ENCODE data around the gene FXYD1.

FXYD1 gene

GRCh38 chr19:35093430-35093829 lies 45.2 kb upstream of the FXYD1 start:
- peaks cover 0 to 3% of the 10 kb centered on the region in 2 donors for H3K4me1 ChIP-seq (ENCODE audit: control insufficient read depth in 2 of 2, insufficient read depth in 1 of 2, low read depth in 1 of 2, low read length in 2 of 2)
- no peak overlapping the region for H2AFZ ChIP-seq (ENCODE audit: low read length)
- no peak overlapping the region for H2AK5ac ChIP-seq (ENCODE audit: low read depth, low read length)
- H3K79me1 ChIP-seq (ENCODE audit: low read depth, low read length): peaks cover 3% of the 10 kb centered on the region
- H2BK12ac ChIP-seq (ENCODE audit: low read length): no peak overlapping the region
- WGBS, 2 donors (ENCODE audit: extremely low coverage in 2 of 2, insufficient read length in 2 of 2, insufficient replicate concordance in 1 of 2): no CpG with 5 or more reads among the region's 5 CpGs
- no peak overlapping the region for H2BK5ac ChIP-seq (ENCODE audit: low read length)
- H3K9ac ChIP-seq (ENCODE audit: low read depth, low read length, poor library complexity): no peak overlapping the region
- H3K36me3 ChIP-seq (replicated peaks in 1 of 2; ENCODE audit: control insufficient read depth in 2 of 2, insufficient read depth in 2 of 2, low read length in 2 of 2): no peaks in the 10 kb centered on the region
- H3K27me3 ChIP-seq (ENCODE audit: control insufficient read depth in 3 of 3, insufficient read depth in 3 of 3, low read depth in 1 of 3, low read length in 3 of 3): peaks cover 0 to 5% (median 3%) of the 10 kb centered on the region in 3 experiments
- no peaks in the 10 kb centered on the region for H3K9me3 ChIP-seq (replicated peaks in 1 of 2; ENCODE audit: control insufficient read depth in 2 of 2, insufficient read depth in 1 of 2, low read depth in 1 of 2, low read length in 2 of 2)
- no peak overlapping the region for H3K4me2 ChIP-seq (ENCODE audit: insufficient read depth, low read length, poor library complexity, severe bottlenecking)
- H4K8ac ChIP-seq (ENCODE audit: low read depth, low read length): no peak overlapping the region
- no peak overlapping the region for H3K27ac ChIP-seq (replicated peaks; ENCODE audit: low read length)
- no peak overlapping the region for H3K4ac ChIP-seq (ENCODE audit: low read length)
- no peak overlapping the region for H3K14ac ChIP-seq (ENCODE audit: low read length)
- no peak overlapping the region for H3K4me3 ChIP-seq (ENCODE audit: low read length in 2 of 2)
- H3K23ac ChIP-seq (ENCODE audit: low read depth, low read length, poor library complexity): no peak overlapping the region
- H2BK15ac ChIP-seq (ENCODE audit: low read length): no peak overlapping the region
- no peak for DNase-seq (ENCODE audit: low spot score)
- H2BK120ac ChIP-seq (ENCODE audit: low read depth, low read length): no peak overlapping the region
- no peak overlapping the region for H4K91ac ChIP-seq (ENCODE audit: low read depth, low read length, poor library complexity)
- H3K18ac ChIP-seq (ENCODE audit: low read length): no peak overlapping the region

GRCh38 chr19:35093941-35094647 lies 44.5 kb upstream of the FXYD1 start:
- no peak overlapping the region for H3K4me3 ChIP-seq (ENCODE audit: low read length in 2 of 2)
- H2AFZ ChIP-seq (ENCODE audit: low read length): no peak overlapping the region
- H4K91ac ChIP-seq (ENCODE audit: low read depth, low read length, poor library complexity): no peak overlapping the region
- H3K27me3 ChIP-seq (ENCODE audit: control insufficient read depth in 3 of 3, insufficient read depth in 3 of 3, low read depth in 1 of 3, low read length in 3 of 3): peaks cover 0 to 5% (median 3%) of the 10 kb centered on the region in 3 experiments
- H2BK15ac ChIP-seq (ENCODE audit: low read length): no peak overlapping the region
- H2BK12ac ChIP-seq (ENCODE audit: low read length): no peak overlapping the region
- H2AK5ac ChIP-seq (ENCODE audit: low read depth, low read length): no peak overlapping the region
- peaks cover 0 to 3% of the 10 kb centered on the region in 2 donors for H3K4me1 ChIP-seq (ENCODE audit: control insufficient read depth in 2 of 2, insufficient read depth in 1 of 2, low read depth in 1 of 2, low read length in 2 of 2)
- no peak overlapping the region for H3K4me2 ChIP-seq (ENCODE audit: insufficient read depth, low read length, poor library complexity, severe bottlenecking)
- H4K8ac ChIP-seq (ENCODE audit: low read depth, low read length): no peak overlapping the region
- H3K36me3 ChIP-seq (replicated peaks in 1 of 2; ENCODE audit: control insufficient read depth in 2 of 2, insufficient read depth in 2 of 2, low read length in 2 of 2): no peaks in the 10 kb centered on the region
- no peak overlapping the region for H3K14ac ChIP-seq (ENCODE audit: low read length)
- no peak overlapping the region for H2BK5ac ChIP-seq (ENCODE audit: low read length)
- H3K27ac ChIP-seq (replicated peaks; ENCODE audit: low read length): no peak overlapping the region
- no peak overlapping the region for H2BK120ac ChIP-seq (ENCODE audit: low read depth, low read length)
- peak overlapping the region; percentile 30 for H3K9ac ChIP-seq (ENCODE audit: low read depth, low read length, poor library complexity)
- peak overlapping the region; percentile 31 for H3K23ac ChIP-seq (ENCODE audit: low read depth, low read length, poor library complexity)
- no peaks in the 10 kb centered on the region for H3K9me3 ChIP-seq (replicated peaks in 1 of 2; ENCODE audit: control insufficient read depth in 2 of 2, insufficient read depth in 1 of 2, low read depth in 1 of 2, low read length in 2 of 2)
- no peak overlapping the region for H3K4ac ChIP-seq (ENCODE audit: low read length)
- DNase-seq (ENCODE audit: low spot score): no peak
- H3K79me1 ChIP-seq (ENCODE audit: low read depth, low read length): peaks cover 3% of the 10 kb centered on the region
- H3K18ac ChIP-seq (ENCODE audit: low read length): peak overlapping the region; percentile 89
- no CpG with 5 or more reads among the region's 11 CpGs for WGBS, 2 donors (ENCODE audit: extremely low coverage in 2 of 2, insufficient read length in 2 of 2, insufficient replicate concordance in 1 of 2)

- H3K36me3 ChIP-seq (replicated peaks in 1 of 2; ENCODE audit: control insufficient read depth in 2 of 2, insufficient read depth in 2 of 2, low read length in 2 of 2): no peaks in the 10 kb centered on the region
- no peak overlapping the region for H3K9ac ChIP-seq (ENCODE audit: low read depth, low read length, poor library complexity)
- H3K4ac ChIP-seq (ENCODE audit: low read length): no peak overlapping the region
- H2AFZ ChIP-seq (ENCODE audit: low read length): no peak overlapping the region
- H3K27me3 ChIP-seq (ENCODE audit: control insufficient read depth in 3 of 3, insufficient read depth in 3 of 3, low read depth in 1 of 3, low read length in 3 of 3): peaks cover 0 to 5% (median 3%) of the 10 kb centered on the region in 3 experiments
- DNase-seq (ENCODE audit: low spot score): no peak
- H2BK120ac ChIP-seq (ENCODE audit: low read depth, low read length): no peak overlapping the region
- H2BK15ac ChIP-seq (ENCODE audit: low read length): no peak overlapping the region
- H3K4me2 ChIP-seq (ENCODE audit: insufficient read depth, low read length, poor library complexity, severe bottlenecking): no peak overlapping the region
- H3K23ac ChIP-seq (ENCODE audit: low read depth, low read length, poor library complexity): no peak overlapping the region
- peaks cover 0 to 3% of the 10 kb centered on the region in 2 donors for H3K4me1 ChIP-seq (ENCODE audit: control insufficient read depth in 2 of 2, insufficient read depth in 1 of 2, low read depth in 1 of 2, low read length in 2 of 2)
- H3K9me3 ChIP-seq (replicated peaks in 1 of 2; ENCODE audit: control insufficient read depth in 2 of 2, insufficient read depth in 1 of 2, low read depth in 1 of 2, low read length in 2 of 2): no peaks in the 10 kb centered on the region
- peaks cover 3% of the 10 kb centered on the region for H3K79me1 ChIP-seq (ENCODE audit: low read depth, low read length)
- no peak overlapping the region for H2BK5ac ChIP-seq (ENCODE audit: low read length)
- H2AK5ac ChIP-seq (ENCODE audit: low read depth, low read length): no peak overlapping the region
- no peak overlapping the region for H4K91ac ChIP-seq (ENCODE audit: low read depth, low read length, poor library complexity)
- H3K14ac ChIP-seq (ENCODE audit: low read length): no peak overlapping the region
- no peak overlapping the region for H3K18ac ChIP-seq (ENCODE audit: low read length)
- H3K27ac ChIP-seq (replicated peaks; ENCODE audit: low read length): no peak overlapping the region
- H4K8ac ChIP-seq (ENCODE audit: low read depth, low read length): no peak overlapping the region
- no peak overlapping the region for H2BK12ac ChIP-seq (ENCODE audit: low read length)
- WGBS, 2 donors (ENCODE audit: extremely low coverage in 2 of 2, insufficient read length in 2 of 2, insufficient replicate concordance in 1 of 2): no CpG with 5 or more reads among the region's 4 CpGs
- no peak overlapping the region for H3K4me3 ChIP-seq (ENCODE audit: low read length in 2 of 2)
Observed at GRCh38 chr19:35094656-35095055, 44.0 kb upstream of the FXYD1 start.

- Histone ChIP-seq H3K9ac (ENCODE audit: low read depth, low read length, poor library complexity) (no peak overlapping the region), H3K14ac (ENCODE audit: low read length) (no peak overlapping the region), H4K91ac (ENCODE audit: low read depth, low read length, poor library complexity) (no peak overlapping the region), H2BK5ac (ENCODE audit: low read length) (no peak overlapping the region), H2BK120ac (ENCODE audit: low read depth, low read length) (no peak overlapping the region), H2AK5ac (ENCODE audit: low read depth, low read length) (no peak overlapping the region), H3K27me3 (ENCODE audit: control insufficient read depth in 3 of 3, insufficient read depth in 3 of 3, low read depth in 1 of 3, low read length in 3 of 3) (peaks cover 0 to 2% (median 0%) of the 10 kb centered on the region in 3 experiments), H2BK15ac (ENCODE audit: low read length) (no peak overlapping the region), H3K27ac (replicated peaks; ENCODE audit: low read length) (no peak overlapping the region), H2AFZ (ENCODE audit: low read length) (no peak overlapping the region), H3K4ac (ENCODE audit: low read length) (no peak overlapping the region), H3K18ac (ENCODE audit: low read length) (no peak overlapping the region), H3K23ac (ENCODE audit: low read depth, low read length, poor library complexity) (no peak overlapping the region), H3K4me1 (ENCODE audit: control insufficient read depth in 2 of 2, insufficient read depth in 1 of 2, low read depth in 1 of 2, low read length in 2 of 2) (peaks cover 0 to 3% of the 10 kb centered on the region in 2 donors), H2BK12ac (ENCODE audit: low read length) (no peak overlapping the region), H3K4me2 (ENCODE audit: insufficient read depth, low read length, poor library complexity, severe bottlenecking) (no peak overlapping the region), H4K8ac (ENCODE audit: low read depth, low read length) (no peak overlapping the region), H3K79me1 (ENCODE audit: low read depth, low read length) (peaks cover 6% of the 10 kb centered on the region), H3K4me3 (ENCODE audit: low read length in 2 of 2) (no peak overlapping the region), H3K36me3 (replicated peaks in 1 of 2; ENCODE audit: control insufficient read depth in 2 of 2, insufficient read depth in 2 of 2, low read length in 2 of 2) (no peaks in the 10 kb centered on the region), H3K9me3 (replicated peaks in 1 of 2; ENCODE audit: control insufficient read depth in 2 of 2, insufficient read depth in 1 of 2, low read depth in 1 of 2, low read length in 2 of 2) (no peaks in the 10 kb centered on the region)
- DNase-seq (ENCODE audit: low spot score): no peak
- WGBS, 2 donors (ENCODE audit: extremely low coverage in 2 of 2, insufficient read length in 2 of 2, insufficient replicate concordance in 1 of 2): no CpG with 5 or more reads among the region's 8 CpGs
Observed at GRCh38 chr19:35095667-35096368, 42.8 kb upstream of the FXYD1 start.

Data from neuronal stem cell (in vitro differentiated cells).